HG03575 (cell line): ENCODE results near the gene MYPN.

Experiments
- ATAC-seq: cut with Tn5 transposase; IDR thresholded peaks from one replicate; pipeline ENCODE4 v1.9.1; 2021; ENCODE audit not compliant: unreplicated experiment, insufficient number of reproducible peaks, low FRiP score; ENCODE audit errors: extremely low read depth

The MYPN gene

GRCh38 chr10:68196701-68197100 lies 87.4 kb downstream of the MYPN start:
- ATAC-seq, result no peak

GRCh38 chr10:68202960-68203353 lies 93.7 kb downstream of the MYPN start:
- ATAC-seq, result no peak

GRCh38 chr10:68208424-68209042 lies 99.2 kb downstream of the MYPN start:
- ATAC-seq, result no peak

GRCh38 chr10:68211669-68212068 lies 102.4 kb downstream of the MYPN start:
- ATAC-seq, result no peak

GRCh38 chr10:68212721-68213352 lies 103.5 kb downstream of the MYPN start:
- ATAC-seq, result no peak

- ATAC-seq, result no peak
These were observed 109.5 kb downstream of the MYPN start for GRCh38 chr10:68218786-68219185.

GRCh38 chr10:68221196-68221595 lies 111.9 kb downstream of the MYPN start:
- ATAC-seq, result no peak

- ATAC-seq, result no peak
These were observed 113.1 kb downstream of the MYPN start for GRCh38 chr10:68222391-68222790.

- no peak for ATAC-seq
These were observed 114.4 kb downstream of the MYPN start for GRCh38 chr10:68223535-68224165.

GRCh38 chr10:68224810-68225209 lies 115.5 kb downstream of the MYPN start:
- no peak for ATAC-seq

- no peak for ATAC-seq
These were observed 121.0 kb downstream of the MYPN start for GRCh38 chr10:68230268-68230667.

GRCh38 chr10:68231106-68231816 lies 122.0 kb downstream of the MYPN start:
- peak; percentile 53 for ATAC-seq

GRCh38 chr10:68231817-68232251 lies 122.5 kb downstream of the MYPN start, which contains the start of gene ATOH7:
Gene ATOH7, minus strand, starts transcription at chr10:68232113. Its CDS starts 436 bp downstream, at chr10:68231677.
- no peak for ATAC-seq

GRCh38 chr10:68233046-68233445 lies 123.8 kb downstream of the MYPN start:
- no peak for ATAC-seq

- no peak for ATAC-seq
These were observed 125.8 kb downstream of the MYPN start for GRCh38 chr10:68235111-68235510.

- no peak for ATAC-seq
These were observed 126.3 kb downstream of the MYPN start for GRCh38 chr10:68235581-68235980.

GRCh38 chr10:68237173-68237572 lies 127.9 kb downstream of the MYPN start:
- ATAC-seq, result no peak

GRCh38 chr10:68238371-68238770 lies 129.1 kb downstream of the MYPN start:
- ATAC-seq, result no peak

GRCh38 chr10:68239069-68239468 lies 129.8 kb downstream of the MYPN start:
- ATAC-seq, result no peak
